Omental fat pad (tissue), 4 donors: ENCODE data around the gene MYBPC1. TPM values are rescaled to one million over a fixed set of nuclear protein-coding genes. Genes with fewer than 3 reads are reported as not detected.

Experiments used
- ATAC-seq: fragments of 150-250 bp; one replicate; pipeline ENCODE4 v1.9.1; 2016; ENCODE audit warnings: mild to moderate bottlenecking, moderate library complexity; ENCODE audit not compliant: low FRiP score
- DNase-seq: peaks from one replicate; pipeline ENCODE4 v3.0.0-alpha.2; 2019; ENCODE audit warnings: low spot score
- CTCF ChIP-seq, 3 donors: fragments of 450-650 bp; IDR thresholded peaks; one replicate each; pipeline ENCODE4 v1.5.1; 2016 to 2017; ENCODE audit warnings: antibody characterized with exemption in 3 of 3, mild to moderate bottlenecking in 3 of 3, moderate library complexity in 2 of 3
- total RNA-seq, 4 donors: library from RNA; depleted of rRNA; stranded (reverse); fragments of >200 nt; gene quantifications; one replicate each; pipeline ENCODE4 v1.1.0, GENCODE V29; 2016

Gene MYBPC1
- total RNA-seq, 4 donors from 2014 or later: not detected

DNA sequence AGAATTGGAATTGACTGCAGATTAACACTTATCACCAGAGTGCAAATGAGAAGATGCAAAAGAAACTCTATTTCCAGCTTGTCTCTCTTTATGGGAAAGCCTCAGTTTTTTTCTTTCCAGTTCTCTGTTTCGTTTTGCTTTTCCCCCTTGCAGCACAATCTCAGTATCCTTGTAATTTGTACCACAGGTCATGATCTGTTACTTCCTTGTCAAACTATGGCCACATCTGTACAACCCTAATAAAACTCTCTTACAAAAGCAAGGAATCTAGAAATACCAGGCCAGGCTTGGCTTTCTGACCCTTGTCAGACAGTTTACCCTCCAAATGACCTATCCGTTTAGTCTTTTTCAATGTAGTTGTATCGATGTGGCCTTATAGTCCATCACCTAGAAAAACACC is 33.9 kb downstream of the MYBPC1 start:
- DNase-seq: no peak
- TF ChIP-seq CTCF (IDR thresholded peaks at IDR 0.05): no peak
- ATAC-seq: no peak

- no peak for TF ChIP-seq CTCF (IDR thresholded peaks at IDR 0.05)
- ATAC-seq (no peak), DNase-seq (no peak)
Measured at GRCh38 chr12:101634724-101635123, 40.0 kb downstream of the MYBPC1 start.

GRCh38 chr12:101637936-101638335 is 43.2 kb downstream of the MYBPC1 start:
- no peak for ATAC-seq
- TF ChIP-seq CTCF (IDR thresholded peaks at IDR 0.05): no peak
- no peak for DNase-seq

DNA sequence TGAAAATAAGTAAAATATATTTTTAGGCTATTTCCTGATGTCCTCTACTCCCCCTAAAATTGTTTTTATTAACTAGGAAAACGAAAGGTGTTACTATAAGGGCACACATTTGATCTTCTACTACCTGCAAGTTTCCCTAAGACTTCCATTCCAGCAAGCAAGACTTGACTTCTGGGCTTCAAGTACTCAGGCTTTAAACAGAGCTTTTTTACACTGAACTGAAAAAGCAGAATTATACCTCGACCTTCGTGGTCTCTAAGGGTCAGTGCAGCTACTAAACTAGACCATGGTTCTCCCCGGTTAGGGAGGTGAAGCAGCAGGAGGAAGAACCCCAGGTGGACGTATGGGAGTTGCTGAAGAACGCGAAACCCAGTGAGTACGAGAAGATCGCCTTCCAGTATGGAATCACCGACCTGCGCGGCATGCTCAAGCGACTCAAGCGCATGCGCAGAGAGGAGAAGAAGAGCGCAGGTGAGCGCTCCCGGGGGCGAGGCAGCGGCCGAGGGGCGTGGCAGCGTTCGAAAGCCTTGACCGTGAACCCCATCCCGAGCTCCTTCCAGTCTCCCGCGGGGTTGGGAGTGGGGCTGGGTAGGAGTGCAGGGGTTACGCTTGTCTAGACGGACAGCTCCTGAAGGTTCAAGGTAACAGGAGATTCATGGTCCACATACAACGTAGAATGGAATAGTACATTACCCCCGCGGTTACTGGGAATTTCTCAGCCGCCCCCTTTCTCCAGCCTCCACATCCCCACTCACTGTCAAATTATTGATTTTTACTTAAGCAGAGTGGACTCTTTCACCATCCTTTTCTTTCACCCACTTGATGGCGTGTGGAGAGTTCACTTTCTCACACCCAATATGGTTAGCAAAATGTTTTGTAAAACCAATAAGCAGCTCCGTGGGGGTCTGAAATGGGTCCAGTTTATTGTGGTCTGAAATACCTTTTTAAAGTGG is 47.6 kb downstream of the MYBPC1 start:
- DNase-seq (no peak), ATAC-seq (no peak)
- TF ChIP-seq CTCF (IDR thresholded peaks at IDR 0.05): no peak

DNA sequence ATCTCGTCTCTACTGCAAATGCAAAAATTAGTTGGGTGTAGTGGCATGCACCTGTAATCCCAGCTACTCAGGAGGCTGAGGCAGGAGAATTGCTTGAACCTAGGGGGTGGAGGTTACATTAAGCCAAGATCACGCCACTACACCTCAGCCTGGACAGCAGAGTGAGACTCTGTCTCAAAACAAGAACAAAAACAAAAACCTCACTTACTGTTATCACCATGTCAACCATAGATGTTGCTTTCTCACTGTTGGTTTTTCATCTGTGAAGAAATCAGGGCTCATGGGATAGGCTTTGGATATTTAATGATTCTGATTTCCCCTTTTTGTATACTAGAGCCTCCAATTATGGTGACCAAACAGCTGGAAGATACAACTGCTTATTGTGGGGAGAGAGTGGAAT is 52.9 kb downstream of the MYBPC1 start:
- DNase-seq (no peak), ATAC-seq (no peak)
- no peak for TF ChIP-seq CTCF (IDR thresholded peaks at IDR 0.05)

DNA sequence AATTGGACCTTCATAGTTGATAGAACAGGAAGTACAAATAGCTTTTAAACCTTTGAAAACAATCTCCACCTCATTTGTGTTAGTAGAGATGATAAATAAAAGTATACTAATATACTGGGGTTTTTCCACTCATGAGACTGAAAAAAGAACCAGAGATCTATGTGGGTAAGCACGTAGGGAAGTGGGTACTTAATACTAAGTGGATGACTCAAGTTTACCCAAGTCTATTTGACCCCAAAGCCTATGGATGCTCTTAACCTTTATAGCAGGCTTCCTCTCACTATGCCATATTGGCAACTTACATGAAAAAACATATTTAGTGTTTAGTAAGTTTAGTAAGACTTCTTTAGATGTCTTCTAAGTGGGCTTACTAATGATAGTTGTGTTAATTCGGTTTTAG is 53.4 kb downstream of the MYBPC1 start:
- no peak for DNase-seq
- TF ChIP-seq CTCF (IDR thresholded peaks at IDR 0.05): no peak
- ATAC-seq: no peak
